H1 (cell line): ENCODE measurements around the gene METTL21C.

ENCODE experiments used
- ATF2 ChIP-seq: IDR thresholded peaks from 2 replicates; pipeline ENCODE4 v1.6.1; 2012; ENCODE audit warnings: low read length, inconsistent platforms
- BACH1 ChIP-seq: IDR thresholded peaks from 2 replicates; pipeline ENCODE4 v1.6.1; 2012; ENCODE audit warnings: low read length, improper control_type of control experiment
- CTCF ChIP-seq, 3 experiments: IDR thresholded peaks; 1 replicate in 2 of 3; 2 replicates in 1 of 3; pipeline versions ENCODE4 v1.5.1 to v1.6.1; 2011; ENCODE audit warnings: low read length in 3 of 3, mild to moderate bottlenecking in 3 of 3, inconsistent platforms in 2 of 3, low read depth in 1 of 3, moderate library complexity in 1 of 3; ENCODE audit not compliant: insufficient read depth in 1 of 3; ENCODE audit errors: control extremely low read depth in 1 of 3
- POLR2AphosphoS5 ChIP-seq: IDR thresholded peaks from 2 replicates; pipeline ENCODE4 v1.6.1; 2011; ENCODE audit warnings: low read depth, low read length
- RNF2 ChIP-seq: fragments of 200-900, 300-1000 bp; sonication (generic); IDR thresholded peaks from 2 replicates; pipeline ENCODE4 v1.7.1; 2016; ENCODE audit warnings: borderline replicate concordance, low read depth, mild to moderate bottlenecking, antibody characterized with exemption, low read length; ENCODE audit not compliant: poor library complexity, severe bottlenecking; ENCODE audit errors: missing control alignments
- SIN3A ChIP-seq, 2 experiments: IDR thresholded peaks in 1 of 2; conservative IDR thresholded peaks in 1 of 2; 2 replicates each; pipeline ENCODE4 v1.6.1; 2011 to 2012; ENCODE audit warnings: low read length in 2 of 2, improper control_type of control experiment in 1 of 2, low read depth in 1 of 2, mild to moderate bottlenecking in 1 of 2
- TBP ChIP-seq: IDR thresholded peaks from 2 replicates; pipeline ENCODE4 v1.6.1; 2011; ENCODE audit warnings: low read depth, low read length, improper control_type of control experiment
- USF2 ChIP-seq: IDR thresholded peaks from 2 replicates; pipeline ENCODE4 v1.6.1; 2011; ENCODE audit warnings: low read length, improper control_type of control experiment
- YY1 ChIP-seq: IDR thresholded peaks from 2 replicates; pipeline ENCODE4 v1.6.1; 2011; ENCODE audit warnings: low read depth, mild to moderate bottlenecking, low read length

- no peak for TF ChIP-seq SIN3A (conservative IDR thresholded peaks at IDR 0.05 in 1 of 2, IDR thresholded peaks at IDR 0.05 in 1 of 2; ENCODE audit: low read depth in 1 of 2, low read length in 2 of 2)
- TF ChIP-seq BACH1: no peak
- no peak for TF ChIP-seq USF2
- TF ChIP-seq RNF2: no peak
- TF ChIP-seq POLR2AphosphoS5: no peak
- no peak for TF ChIP-seq CTCF (IDR thresholded peaks at IDR 0.05; ENCODE audit: control extremely low read depth in 1 of 3, insufficient read depth in 1 of 3, low read depth in 1 of 3, low read length in 3 of 3)
- no peak for TF ChIP-seq YY1
- TF ChIP-seq ATF2: no peak
- no peak for TF ChIP-seq TBP
Observed at GRCh38 chr13:102650444-102650843, 44.4 kb downstream of the METTL21C start.
